ENCODE results near the gene RNF146.

Gene RNF146

DNA sequence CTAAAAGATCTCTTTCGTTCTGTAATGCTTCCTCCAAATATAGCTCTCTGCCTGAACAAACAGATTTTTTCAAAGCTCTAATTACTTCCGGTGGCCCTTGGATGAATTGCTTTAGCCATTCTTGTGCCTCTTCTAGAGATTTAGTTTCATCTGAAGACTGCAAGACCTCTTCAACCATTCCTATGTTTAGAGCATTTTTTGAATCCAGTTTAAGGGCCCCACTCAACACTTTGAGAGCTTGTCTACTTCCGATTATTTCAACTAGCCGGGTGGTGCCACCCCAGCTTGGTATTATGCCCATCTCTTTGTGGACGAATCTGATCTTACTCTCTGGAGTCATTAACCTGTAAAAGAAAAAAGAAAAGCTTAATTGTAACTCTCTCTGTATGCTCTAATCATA, 23.3 kb downstream of the RNF146 start:
- no peak for ATAC-seq
- TF ChIP-seq ZC3H10 (CRISPR knock-in tag; IDR thresholded peaks at IDR 0.05) (no peak), CSDC2 (CRISPR knock-in tag; IDR thresholded peaks at IDR 0.05) (no peak), GLIS3 (CRISPR knock-in tag; IDR thresholded peaks at IDR 0.05) (no peak), RARB (CRISPR knock-in tag; IDR thresholded peaks at IDR 0.05) (no peak), PPARA (CRISPR knock-in tag; IDR thresholded peaks at IDR 0.05; ENCODE audit: borderline replicate concordance) (no peak), ISL1 (CRISPR knock-in tag; IDR thresholded peaks at IDR 0.05) (no peak), OSR1 (CRISPR knock-in tag; IDR thresholded peaks at IDR 0.05) (no peak), SNAI2 (CRISPR knock-in tag; IDR thresholded peaks at IDR 0.05) (no peak), TCF4 (CRISPR knock-in tag; IDR thresholded peaks at IDR 0.05; ENCODE audit: borderline replicate concordance) (no peak), ZFP3 (CRISPR knock-in tag; IDR thresholded peaks at IDR 0.05) (no peak), ZNF565 (CRISPR knock-in tag; conservative IDR thresholded peaks at IDR 0.05; ENCODE audit: low read depth) (no peak), ARNTL (CRISPR knock-in tag; IDR thresholded peaks at IDR 0.05; ENCODE audit: borderline replicate concordance, low read depth) (no peak), ZNF8 (CRISPR knock-in tag; IDR thresholded peaks at IDR 0.05) (no peak)
- TF ChIP-seq, protein P1, sequence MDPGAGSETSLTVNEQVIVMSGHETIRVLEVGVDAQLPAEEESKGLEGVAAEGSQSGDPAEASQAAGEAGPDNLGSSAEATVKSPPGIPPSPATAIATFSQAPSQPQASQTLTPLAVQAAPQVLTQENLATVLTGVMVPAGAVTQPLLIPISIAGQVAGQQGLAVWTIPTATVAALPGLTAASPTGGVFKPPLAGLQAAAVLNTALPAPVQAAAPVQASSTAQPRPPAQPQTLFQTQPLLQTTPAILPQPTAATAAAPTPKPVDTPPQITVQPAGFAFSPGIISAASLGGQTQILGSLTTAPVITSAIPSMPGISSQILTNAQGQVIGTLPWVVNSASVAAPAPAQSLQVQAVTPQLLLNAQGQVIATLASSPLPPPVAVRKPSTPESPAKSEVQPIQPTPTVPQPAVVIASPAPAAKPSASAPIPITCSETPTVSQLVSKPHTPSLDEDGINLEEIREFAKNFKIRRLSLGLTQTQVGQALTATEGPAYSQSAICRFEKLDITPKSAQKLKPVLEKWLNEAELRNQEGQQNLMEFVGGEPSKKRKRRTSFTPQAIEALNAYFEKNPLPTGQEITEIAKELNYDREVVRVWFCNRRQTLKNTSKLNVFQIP (CRISPR knock-in tag; IDR thresholded peaks at IDR 0.05; ENCODE audit: borderline replicate concordance, low read depth): no peak
- TF ChIP-seq, protein P2, sequence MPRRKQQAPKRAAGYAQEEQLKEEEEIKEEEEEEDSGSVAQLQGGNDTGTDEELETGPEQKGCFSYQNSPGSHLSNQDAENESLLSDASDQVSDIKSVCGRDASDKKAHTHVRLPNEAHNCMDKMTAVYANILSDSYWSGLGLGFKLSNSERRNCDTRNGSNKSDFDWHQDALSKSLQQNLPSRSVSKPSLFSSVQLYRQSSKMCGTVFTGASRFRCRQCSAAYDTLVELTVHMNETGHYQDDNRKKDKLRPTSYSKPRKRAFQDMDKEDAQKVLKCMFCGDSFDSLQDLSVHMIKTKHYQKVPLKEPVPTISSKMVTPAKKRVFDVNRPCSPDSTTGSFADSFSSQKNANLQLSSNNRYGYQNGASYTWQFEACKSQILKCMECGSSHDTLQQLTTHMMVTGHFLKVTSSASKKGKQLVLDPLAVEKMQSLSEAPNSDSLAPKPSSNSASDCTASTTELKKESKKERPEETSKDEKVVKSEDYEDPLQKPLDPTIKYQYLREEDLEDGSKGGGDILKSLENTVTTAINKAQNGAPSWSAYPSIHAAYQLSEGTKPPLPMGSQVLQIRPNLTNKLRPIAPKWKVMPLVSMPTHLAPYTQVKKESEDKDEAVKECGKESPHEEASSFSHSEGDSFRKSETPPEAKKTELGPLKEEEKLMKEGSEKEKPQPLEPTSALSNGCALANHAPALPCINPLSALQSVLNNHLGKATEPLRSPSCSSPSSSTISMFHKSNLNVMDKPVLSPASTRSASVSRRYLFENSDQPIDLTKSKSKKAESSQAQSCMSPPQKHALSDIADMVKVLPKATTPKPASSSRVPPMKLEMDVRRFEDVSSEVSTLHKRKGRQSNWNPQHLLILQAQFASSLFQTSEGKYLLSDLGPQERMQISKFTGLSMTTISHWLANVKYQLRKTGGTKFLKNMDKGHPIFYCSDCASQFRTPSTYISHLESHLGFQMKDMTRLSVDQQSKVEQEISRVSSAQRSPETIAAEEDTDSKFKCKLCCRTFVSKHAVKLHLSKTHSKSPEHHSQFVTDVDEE (CRISPR knock-in tag; IDR thresholded peaks at IDR 0.05): no peak
- TF ChIP-seq, protein P3, sequence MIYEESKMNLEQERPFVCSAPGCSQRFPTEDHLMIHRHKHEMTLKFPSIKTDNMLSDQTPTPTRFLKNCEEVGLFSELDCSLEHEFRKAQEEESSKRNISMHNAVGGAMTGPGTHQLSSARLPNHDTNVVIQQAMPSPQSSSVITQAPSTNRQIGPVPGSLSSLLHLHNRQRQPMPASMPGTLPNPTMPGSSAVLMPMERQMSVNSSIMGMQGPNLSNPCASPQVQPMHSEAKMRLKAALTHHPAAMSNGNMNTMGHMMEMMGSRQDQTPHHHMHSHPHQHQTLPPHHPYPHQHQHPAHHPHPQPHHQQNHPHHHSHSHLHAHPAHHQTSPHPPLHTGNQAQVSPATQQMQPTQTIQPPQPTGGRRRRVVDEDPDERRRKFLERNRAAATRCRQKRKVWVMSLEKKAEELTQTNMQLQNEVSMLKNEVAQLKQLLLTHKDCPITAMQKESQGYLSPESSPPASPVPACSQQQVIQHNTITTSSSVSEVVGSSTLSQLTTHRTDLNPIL (CRISPR knock-in tag; IDR thresholded peaks at IDR 0.05; ENCODE audit: low read depth): no peak
- TF ChIP-seq, protein P4, sequence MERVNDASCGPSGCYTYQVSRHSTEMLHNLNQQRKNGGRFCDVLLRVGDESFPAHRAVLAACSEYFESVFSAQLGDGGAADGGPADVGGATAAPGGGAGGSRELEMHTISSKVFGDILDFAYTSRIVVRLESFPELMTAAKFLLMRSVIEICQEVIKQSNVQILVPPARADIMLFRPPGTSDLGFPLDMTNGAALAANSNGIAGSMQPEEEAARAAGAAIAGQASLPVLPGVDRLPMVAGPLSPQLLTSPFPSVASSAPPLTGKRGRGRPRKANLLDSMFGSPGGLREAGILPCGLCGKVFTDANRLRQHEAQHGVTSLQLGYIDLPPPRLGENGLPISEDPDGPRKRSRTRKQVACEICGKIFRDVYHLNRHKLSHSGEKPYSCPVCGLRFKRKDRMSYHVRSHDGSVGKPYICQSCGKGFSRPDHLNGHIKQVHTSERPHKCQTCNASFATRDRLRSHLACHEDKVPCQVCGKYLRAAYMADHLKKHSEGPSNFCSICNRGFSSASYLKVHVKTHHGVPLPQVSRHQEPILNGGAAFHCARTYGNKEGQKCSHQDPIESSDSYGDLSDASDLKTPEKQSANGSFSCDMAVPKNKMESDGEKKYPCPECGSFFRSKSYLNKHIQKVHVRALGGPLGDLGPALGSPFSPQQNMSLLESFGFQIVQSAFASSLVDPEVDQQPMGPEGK (CRISPR knock-in tag; IDR thresholded peaks at IDR 0.05; ENCODE audit: borderline replicate concordance): no peak

DNA sequence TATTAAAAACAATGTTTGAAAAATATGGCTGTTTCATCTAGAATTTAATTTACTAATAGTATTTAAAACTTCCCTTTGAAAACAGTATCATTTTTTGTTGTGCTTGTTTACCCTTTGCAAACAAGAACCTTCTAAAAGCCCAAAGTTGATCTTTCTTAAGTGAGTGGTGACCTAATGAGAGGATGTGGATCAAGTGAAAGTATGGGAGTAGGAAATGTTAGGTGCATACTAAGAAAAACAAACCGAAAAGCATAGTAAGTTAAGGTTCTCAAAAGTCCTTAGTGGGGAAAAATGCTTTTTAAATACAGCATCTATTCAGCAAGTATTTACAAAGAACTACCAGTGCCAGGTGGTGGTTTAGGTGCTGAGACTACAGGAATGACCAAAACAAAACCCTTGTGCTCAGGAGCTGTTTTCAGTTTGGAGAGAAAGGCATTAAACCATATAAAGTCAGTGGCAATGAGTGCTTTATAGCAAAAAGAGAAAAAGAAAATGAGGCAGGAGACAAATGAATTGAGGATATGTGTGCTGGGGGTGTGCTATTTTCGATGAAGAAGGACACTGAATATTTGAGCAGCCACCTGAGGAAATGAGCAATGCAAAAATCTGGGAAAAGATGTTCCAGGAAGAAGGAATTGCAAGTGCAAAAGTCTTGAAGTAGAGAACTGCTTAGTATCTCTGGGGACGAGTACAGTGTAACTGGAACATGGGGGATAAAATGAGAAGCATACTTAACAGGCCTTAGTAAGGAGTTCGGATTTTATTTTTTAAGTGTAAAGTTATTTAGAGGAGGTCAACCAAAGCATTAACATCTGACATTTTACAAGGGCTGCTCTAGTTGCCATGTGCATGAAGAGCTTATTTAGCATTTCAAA, 24.0 kb downstream of the RNF146 start:
- TF ChIP-seq PPARA (CRISPR knock-in tag; IDR thresholded peaks at IDR 0.05; ENCODE audit: borderline replicate concordance) (no peak), ZFP30 (CRISPR knock-in tag; IDR thresholded peaks at IDR 0.05) (no peak)
- ATAC-seq: no peak

DNA sequence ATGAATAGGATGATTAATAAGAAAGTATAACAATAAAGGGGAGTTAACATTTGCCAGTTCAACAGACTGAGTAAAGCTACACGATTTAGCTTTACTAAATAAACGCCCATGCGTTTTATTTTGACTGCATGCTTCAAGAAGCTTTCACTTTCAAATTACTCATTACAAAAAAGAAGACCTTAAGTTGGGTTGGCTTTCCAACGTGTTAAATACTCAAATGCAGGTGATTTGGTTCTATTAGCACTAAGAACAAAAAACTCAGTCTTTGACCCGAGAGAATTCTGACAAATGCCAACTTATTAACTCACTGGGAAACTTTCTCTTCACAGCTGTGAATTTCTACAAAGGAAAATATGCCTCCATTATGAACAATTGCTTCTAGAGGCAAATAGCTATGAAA, 24.8 kb downstream of the RNF146 start:
- TF ChIP-seq SNAI2 (CRISPR knock-in tag; IDR thresholded peaks at IDR 0.05): no peak
- no peak for TF ChIP-seq ZNF8 (CRISPR knock-in tag; IDR thresholded peaks at IDR 0.05)
- ATAC-seq: no peak

DNA sequence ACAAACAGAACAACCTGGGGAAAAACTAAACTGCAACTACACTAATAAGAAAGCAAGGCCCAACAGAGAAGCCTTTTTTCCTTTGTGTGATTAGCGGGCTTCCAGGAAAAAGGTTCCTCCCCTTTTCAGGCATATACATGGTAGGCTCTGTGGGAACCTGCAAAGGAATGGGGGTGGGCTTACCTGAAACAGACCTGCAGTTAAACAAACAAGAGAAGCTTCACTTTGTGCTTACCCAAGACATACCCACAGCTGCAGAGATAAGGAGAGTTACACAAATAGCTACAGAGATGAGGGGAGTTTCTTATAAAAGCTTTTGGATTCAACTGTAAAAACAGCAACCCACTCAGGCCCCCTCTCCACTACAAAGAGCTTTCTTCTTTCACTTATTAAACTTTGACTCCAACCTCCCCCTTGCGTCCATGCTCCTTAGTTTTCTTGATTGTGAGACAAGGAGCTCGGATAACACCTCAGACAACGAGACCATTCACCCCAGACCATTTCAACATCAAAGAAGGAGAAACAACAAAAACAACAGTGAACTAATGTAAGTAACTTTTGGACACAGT, 30.9 kb downstream of the RNF146 start:
- TF ChIP-seq, protein P3 (CRISPR knock-in tag; IDR thresholded peaks at IDR 0.05; ENCODE audit: low read depth): no peak
- TF ChIP-seq OSR1 (CRISPR knock-in tag; IDR thresholded peaks at IDR 0.05): no peak
- no peak for TF ChIP-seq TOX (CRISPR knock-in tag; IDR thresholded peaks at IDR 0.05; ENCODE audit: borderline replicate concordance)
- TF ChIP-seq TCF4 (CRISPR knock-in tag; IDR thresholded peaks at IDR 0.05; ENCODE audit: borderline replicate concordance): no peak
- no peak for ATAC-seq

All from SK-N-SH treated with all-trans-retinoic acid at 6 μM for 48 hours (cell line).